NCI-H2107 treated with DMSO at 0.1 percent for 48 hours (cell line): ENCODE data around the gene LMBR1.
"Not testable (repeated sequence)": the region's sequence is repeated elsewhere in the genome, so short reads cannot be mapped to it uniquely, and the experiment has no call there.

ENCODE experiments used
- DNase-seq: peaks from one replicate; lab custom pipeline; 2025; ENCODE audit not compliant: unreplicated experiment; lab: John Stamatoyannopoulos, UW

Gene LMBR1

DNA sequence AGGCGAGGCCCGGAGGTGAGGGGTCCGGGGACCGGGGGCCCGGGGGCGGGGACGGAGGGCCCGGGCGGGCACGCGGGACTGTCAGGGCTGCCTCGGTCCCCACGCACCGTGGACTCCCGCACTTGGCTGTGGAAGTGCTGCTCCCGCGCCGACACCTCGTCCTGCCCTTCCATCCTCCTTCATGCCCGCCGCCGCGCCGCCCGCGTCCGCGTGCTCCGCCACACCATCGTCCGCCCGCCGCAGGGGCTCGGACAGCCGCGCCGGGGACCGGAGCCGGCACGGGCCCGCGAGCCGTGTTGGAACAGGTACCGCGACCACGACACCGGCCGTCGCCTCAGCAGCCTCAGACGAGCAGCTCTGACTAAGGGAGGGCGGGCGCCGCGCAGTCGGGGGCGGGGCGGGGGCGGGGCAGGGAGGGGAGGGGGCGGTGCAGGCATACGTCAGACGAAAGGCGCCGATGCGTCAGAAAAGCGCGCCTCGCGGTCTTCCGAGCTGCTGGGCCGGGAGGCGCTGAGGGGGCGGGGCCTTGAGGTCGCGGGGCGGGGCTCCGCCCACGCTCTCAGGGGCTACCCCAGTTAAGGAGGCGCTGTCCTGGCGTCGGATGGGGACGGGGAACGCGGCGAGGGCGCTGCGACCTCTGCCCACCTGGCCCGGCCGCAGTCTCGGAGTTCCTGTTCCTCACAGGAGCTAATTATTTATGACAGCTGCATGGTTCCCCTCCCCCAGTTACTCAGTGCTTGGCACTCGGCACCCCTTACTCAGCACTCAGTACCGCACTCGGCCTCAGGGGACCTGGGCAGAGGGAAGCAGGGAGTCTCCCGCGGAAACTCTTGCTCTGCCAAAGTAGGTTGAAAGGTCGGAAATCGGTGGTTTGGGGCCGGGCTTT is at the start of gene LMBR1:
LMBR1 (minus strand) TSS at position 363 of the 886 bp plus-strand sequence; CDS start at position 173, 190 bp downstream.
- peak; percentile 95 for DNase-seq

DNA sequence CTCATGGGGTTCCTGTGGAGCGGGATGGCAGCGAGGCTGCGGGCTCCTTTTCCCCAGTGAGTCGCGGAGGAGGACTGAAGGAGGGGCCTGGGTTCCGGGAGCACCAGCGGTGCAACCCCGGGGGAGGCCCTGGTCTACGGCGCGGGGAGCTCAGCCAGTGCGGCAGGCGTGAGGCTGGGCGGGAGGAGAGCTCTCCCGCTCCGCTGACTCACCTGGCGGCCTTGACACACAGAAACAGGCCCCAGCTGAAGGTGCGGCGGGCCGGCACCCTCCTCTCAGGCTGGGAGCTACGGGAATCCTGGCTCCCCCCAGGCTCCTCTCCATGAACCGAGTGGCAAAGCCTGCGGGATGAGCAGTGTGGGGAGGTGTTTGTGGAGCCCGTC is 49.7 kb upstream of the LMBR1 start:
- DNase-seq: no peak

DNA sequence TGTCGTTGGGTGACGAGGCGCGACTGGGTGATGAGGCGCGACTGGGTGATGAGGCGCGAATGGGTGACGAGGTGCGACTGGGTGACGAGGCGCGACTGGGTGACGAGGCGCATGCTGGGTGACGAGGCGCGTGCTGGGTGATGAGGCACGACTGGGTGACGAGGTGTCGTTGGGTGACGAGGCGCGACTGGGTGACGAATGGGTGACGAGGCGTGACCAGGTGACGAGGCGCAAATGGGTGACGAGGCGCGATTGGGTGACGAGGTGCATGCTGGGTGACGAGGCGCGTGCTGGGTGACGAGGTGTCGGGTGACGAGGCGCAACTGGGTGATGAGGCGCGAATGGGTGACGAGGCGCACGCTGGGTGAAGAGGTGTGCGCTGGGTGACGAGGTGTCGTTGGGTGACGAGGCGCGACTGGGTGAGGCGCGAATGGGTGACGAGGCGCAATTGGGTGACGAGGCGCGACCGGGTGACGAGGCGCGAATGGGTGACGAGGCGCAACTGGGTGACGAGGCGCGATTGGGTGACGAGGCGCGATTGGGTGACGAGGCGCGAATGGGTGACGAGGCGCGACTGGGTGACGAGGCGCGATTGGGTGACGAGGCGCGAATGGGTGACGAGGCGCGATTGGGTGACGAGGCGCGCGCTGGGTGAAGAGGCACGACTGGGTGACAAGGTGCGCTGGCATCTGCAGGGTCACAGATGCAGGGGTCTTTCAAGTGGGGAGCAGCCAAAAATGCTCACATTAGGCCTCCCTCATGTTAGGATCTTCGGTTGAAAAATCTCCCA is 48.6 kb upstream of the LMBR1 start:
- DNase-seq: no peak

GRCh38 chr7:156940421-156941122 is 47.6 kb upstream of the LMBR1 start:
- DNase-seq: no peak

DNA sequence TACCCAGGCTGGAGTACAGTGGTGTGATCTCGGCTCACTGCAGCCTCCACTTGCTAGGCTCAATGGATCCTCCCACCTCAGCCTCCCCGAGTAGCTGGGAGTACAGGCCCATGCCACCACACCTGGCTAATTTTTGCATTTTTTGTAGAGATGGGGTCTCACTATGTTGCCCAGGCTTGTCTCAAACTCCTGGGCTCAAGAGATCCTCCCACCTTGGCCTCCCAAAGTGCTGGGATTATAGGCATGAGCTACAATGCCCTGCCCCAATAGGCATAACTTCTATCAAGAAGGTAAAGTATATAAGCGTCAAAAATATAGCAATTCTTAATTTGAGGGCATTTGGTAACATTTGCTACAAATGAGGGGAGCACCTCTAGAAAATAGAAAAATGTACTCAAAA is 43.8 kb upstream of the LMBR1 start:
- DNase-seq: not testable (repeated sequence)

- no peak for DNase-seq
Measured at GRCh38 chr7:156935250-156935649, 42.3 kb upstream of the LMBR1 start.

- peak; percentile 26 for DNase-seq
Measured at GRCh38 chr7:156932006-156932405, 39.0 kb upstream of the LMBR1 start.

- no peak for DNase-seq
Measured at GRCh38 chr7:156929789-156930539, 37.0 kb upstream of the LMBR1 start.

GRCh38 chr7:156928406-156928747 is 35.4 kb upstream of the LMBR1 start:
- no peak for DNase-seq

DNA sequence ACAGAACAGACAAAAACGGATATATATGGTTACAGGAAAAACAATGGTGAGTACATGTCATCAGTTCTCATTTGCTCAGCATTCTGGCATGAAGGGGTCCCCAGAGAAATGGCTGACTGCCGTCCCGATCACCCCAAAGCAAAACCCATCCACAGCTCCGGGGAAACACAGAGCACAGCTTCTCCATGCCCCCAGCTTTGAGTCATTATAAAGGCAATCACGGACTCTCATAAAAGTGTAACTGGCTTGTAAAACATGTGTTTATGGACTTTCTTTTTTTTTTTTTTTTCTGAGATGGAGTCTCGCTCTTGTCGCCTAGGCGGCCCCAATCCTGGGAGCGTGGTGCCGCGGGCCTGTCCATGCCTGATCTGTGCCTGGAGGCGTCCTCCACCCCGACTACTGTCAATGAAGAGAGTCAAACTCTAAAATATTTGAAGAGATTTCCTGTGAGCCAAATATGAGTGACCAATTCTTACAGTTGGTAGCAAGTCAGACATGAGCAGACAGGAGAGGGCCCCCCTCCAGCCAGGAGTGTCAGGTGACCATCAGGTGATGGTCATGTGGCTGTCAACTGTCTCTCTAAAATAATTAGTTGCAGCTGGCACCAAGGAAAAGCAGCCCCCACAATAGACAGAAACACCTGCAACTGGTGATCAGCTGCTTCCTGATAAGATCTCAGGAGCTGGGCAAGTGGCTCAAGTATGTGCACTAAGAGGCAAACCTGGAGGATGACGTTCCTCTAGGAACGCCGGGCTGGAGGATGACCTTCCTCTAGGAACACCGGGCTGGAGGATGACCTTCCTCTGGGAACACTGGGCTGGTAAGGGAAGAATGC is 34.8 kb upstream of the LMBR1 start:
- DNase-seq: no peak

DNA sequence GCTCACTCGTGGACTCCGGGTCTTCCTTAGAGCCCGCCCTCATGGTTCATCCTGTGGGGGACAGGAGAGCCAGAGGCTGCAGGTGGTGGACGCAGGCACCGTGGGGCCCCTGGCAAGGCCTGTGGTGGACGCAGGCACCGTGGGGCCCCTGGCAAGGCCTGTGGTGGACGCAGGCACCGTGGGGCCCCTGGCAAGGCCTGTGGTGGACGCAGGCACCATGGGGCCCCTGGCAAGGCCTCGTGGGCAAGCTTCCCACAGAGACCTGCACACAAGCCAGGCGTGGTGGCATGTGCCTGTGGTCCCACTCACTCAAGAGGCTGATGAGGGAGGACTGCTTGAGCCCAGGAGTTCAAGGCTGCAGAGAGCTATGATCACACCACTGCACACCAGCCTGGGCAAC is 32.8 kb upstream of the LMBR1 start:
- not testable (repeated sequence) for DNase-seq

DNA sequence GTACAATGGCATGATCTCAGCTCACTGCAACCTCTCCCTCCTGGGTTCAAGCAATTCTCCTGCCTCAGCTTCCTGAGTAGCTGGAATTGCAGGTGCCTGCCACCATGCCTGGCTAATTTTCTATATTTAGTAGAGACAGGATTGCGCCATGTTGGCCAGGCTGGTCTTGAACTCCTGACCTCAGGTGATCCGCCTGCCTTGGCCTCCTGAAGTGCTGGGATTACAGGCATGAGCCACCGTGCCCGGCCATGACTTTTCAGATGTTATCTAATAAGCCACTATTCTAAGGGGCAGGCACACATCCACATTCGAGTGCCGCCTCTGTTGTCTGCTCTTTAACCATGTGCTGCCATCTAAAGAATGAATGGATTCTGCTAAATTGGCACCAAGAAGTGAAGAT is 29.3 kb upstream of the LMBR1 start:
- not testable (repeated sequence) for DNase-seq

DNA sequence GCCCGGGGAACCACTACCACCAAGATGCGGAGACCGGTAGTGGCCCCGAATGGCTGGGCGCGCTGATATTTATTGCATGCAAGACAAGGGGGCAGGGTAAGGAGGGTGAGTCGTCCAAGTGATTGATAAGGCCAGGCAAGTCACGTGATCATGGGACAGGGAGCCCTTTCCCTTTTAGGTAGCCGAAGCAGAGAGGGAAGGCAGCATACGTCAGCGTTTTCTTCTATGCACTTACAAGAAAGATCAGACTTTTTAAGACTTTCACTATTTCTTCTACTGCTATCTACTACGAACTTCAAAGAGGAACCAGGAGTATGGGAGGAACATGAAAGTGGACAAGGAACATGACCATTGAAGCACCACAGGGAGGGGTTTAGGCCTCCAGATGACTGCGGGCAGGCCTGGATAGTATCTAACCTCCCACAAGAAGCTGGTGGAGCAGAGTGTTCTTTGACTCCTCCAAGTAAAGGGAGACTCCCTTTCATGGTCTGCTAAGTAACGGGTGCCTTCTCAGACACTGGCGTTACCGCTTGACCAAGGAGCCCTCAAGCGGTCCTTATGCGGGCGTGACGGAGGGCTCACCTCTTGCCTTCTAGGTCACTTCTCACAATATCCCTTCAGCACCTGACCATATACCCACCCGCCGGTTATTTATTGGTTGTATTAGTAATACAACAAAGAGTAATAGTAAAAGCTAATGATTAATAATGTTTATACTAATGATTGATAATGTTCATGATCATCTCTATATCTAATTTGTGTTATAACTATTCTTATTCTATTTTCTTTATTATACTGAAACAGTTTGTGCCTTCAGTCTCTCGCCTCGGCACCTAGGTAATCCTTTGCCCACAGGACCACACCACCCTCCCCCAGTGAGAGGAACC is 27.7 kb upstream of the LMBR1 start:
- DNase-seq: not testable (repeated sequence)

- no peak for DNase-seq
Measured at GRCh38 chr7:156920076-156920475, 27.1 kb upstream of the LMBR1 start.

DNA sequence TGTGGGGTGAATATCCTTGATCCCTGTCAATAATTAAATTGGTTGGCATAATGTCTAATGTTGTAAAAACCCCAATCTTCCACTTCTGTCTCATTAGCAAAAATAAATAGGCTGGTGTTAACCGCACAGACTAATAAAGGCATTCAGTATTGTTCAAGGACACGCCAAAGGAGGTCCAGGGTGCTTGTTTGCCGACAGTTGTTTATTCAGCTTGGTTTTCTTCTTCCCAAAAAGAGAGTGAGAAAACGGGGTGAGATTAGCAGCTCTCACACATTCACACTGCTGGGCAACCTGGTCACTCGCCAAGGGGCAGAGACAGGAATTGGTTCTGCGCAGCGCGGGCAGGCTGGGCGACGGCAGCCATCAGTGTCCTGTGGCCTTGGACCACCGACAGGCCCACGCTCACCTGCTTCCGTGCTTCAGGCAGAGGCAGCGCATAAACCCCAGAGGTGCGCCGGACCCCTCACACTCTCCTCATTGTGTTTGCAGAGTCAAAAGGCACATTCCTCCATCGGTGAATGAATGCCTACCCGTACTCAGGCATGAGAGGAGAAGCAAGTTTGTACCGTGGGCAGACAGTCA is 26.2 kb upstream of the LMBR1 start:
- no peak for DNase-seq

GRCh38 chr7:156918635-156919034 is 25.7 kb upstream of the LMBR1 start:
- no peak for DNase-seq

DNA sequence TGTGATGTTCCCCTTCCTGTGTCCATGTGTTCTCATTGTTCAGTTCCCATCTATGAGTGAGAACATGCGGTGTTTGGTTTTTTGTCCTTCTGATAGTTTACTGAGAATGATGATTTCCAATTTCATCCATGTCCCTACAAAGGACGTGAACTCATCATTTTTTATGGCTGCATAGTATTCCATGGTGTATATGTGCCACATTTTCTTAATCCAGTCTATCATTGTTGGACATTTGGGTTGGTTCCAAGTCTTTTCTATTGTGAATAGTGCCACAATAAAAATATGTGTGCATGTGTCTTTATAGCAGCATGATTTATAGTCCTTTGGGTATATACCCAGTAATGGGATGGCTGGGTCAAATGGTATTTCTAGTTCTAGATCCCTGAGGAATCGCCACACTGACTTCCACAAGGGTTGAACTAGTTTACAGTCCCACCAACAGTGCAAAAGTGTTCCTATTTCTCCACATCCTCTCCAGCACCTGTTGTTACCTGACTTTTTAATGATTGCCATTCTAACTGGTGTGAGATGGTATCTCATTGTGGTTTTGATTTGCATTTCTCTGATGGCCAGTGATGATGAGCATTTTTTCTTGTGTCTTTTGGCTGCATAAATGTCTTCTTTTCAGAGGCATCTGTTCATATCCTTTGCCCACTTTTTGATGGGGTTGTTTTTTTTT is 16.7 kb upstream of the LMBR1 start:
- not testable (repeated sequence) for DNase-seq

DNA sequence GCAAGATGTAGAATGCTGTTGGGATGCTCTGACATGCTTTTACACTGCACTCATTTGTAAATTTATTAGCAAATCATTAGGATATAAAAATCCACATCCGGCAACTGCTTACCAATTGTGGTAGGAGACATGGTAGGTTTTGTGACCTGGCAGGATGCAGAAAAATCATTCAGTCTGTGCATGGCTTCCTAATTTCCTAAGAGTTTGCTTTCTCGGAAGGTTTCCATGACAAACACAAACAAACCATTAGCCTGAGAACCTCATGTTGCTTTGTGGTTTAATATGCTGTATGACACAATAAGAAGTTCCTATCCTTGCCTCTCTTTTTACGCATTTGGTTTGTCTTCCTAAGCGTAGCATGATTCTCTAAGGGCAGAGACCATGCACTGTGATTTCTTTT is 14.7 kb upstream of the LMBR1 start:
- DNase-seq: peak; percentile 55
